Dermis blood vessel endothelial cell (primary cell): ENCODE measurements around the gene KRT74. TPM values are rescaled to one million over a fixed set of nuclear protein-coding genes. Genes with fewer than 3 reads are reported as not detected.

ENCODE experiments used
- DNase-seq: peaks from one replicate; pipeline ENCODE4 v3.0.0; 2010
- total RNA-seq: library from RNA; depleted of rRNA; stranded (reverse); fragments of >200 nt; gene quantifications from 2 replicates; pipeline ENCODE4 v1.2.3, GENCODE V29; 2014

KRT74 gene
- total RNA-seq, 1 donor from 2014 or later = not detected

DNA sequence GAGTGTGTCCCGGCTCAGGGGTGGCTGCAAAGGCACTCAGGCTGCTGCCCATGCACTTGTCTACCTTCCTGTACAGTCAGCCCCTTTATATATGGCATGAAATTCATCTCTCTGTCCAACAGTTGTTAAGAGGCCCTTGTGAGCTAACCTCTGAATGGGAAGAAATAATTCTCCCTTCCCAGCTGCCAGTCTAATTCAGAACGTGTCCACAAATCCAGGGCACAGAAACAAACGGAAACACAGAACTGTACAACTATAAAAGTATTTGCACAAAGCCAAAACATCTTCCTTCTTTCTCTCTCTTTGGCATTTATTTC, 54.3 kb downstream of the KRT74 start:
- DNase-seq = no peak

DNA sequence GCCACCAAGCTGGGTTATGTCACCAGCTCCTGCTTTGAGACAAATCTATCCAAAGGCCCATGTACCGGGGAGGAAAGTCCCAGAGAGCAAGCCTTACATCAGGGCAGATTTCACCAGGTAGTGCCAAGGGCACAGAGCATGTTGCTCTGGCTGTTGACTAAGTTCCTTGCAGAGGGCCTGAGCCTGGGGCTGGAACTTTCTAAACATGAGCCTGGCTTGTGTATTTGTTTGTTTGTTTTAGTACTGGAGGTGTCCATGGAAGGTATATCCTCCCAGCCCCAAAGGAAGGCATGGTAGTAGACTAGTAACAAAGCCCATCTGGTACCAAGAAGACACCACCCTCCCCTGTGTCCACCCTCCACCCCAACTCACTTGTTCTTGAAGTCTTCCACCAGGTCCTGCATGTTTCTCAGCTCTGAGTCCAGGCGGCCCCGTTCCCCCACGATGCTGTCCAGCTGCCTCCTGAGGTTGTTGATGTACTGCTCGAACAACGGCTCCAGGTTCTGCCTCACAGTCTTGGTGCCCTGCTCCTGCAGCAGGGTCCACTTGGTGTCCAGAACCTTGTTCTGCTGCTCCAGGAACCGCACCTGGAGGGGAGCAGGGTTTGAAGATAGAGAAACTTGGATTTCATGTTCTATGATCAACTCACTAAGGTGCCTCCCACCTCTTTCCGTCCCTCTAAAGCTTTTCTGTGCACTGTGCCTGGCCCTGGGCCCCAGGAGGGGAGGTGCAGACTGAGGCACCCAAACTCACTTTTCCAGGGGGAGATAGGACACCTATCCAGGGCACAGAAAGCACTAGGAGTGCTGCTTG, 54.9 kb downstream of the KRT74 start:
- no peak for DNase-seq

DNA sequence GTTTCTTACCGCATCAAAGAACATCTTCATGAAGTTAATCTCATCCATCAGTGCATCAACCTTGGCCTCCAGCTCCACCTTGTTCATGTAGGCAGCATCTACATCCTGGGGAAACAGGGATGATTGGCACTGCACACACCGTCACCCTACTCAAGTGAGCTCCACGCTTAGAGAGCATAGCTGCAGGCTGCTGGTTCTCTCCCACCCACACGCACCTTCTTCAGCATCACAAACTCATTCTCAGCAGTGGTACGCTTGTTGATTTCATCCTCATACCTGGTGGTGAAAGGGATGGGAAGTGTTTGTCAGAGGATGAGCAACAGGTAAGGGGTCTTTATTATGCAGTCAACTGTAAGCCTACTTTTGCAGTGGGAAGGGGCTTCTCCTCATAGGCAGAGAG, 55.8 kb downstream of the KRT74 start:
- DNase-seq = no peak

GRCh38 chr12:52517005-52517835, 56.4 kb downstream of the KRT74 start:
- DNase-seq = no peak

DNA sequence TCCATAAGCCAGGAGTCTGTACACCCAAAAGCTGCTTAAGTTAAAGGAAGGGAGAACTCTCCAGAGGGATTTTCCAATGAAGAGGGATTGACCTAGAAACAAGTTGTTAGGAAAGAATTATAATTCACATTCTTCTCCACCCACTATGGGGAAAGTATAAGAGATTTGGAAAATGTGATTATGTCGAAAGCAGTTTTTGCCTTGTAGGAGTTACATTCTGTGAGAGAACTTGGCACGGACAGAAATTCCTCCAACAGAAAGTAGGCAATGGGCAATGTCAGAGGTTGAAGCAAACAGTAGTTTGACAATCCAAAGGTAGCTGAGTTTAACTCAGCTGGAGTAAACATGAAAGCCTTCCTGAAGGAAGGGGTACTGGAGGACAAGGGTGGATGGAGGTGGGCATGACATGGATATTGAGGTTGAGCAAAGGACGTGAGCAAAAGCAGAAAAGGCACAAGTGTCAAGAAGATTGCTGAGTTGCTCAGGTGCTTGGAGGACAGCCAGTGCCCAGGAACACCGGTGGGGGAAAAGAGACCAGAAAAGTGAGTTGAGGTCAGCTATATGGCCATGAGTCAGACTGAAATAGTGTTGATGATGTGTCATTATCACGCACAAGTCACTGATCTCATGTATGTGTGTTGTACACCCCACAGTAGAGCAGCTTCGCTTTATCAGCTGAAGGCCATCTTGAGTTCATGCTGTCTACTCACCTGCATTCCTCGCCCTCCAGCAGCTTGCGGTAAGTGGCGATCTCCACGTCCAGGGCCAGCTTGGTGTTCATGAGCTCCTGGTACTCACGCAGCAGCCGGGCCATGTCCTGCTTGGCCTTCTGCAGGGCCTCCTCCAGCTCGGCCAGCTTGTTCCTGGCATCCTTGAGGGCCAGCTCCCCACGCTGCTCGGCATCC, 57.5 kb downstream of the KRT74 start:
- DNase-seq = no peak

Other genes with a start within 250 kb of the KRT74 start
- gene KRT85, start 206.4 kb downstream of the KRT74 start, total RNA-seq = not detected in 2 replicates
- gene KRT84, start 188.2 kb downstream of the KRT74 start, total RNA-seq = not detected in 2 replicates
- gene KRT82, start 167.5 kb downstream of the KRT74 start, total RNA-seq = not detected in 2 replicates
- not detected in 2 replicates for gene KRT75, start 139.5 kb downstream of the KRT74 start, total RNA-seq
- gene KRT6B, start 121.7 kb downstream of the KRT74 start, total RNA-seq = 0.05 and 0.34 TPM in 2 replicates
- gene KRT6C, start 100.0 kb downstream of the KRT74 start, total RNA-seq = not detected in 2 replicates
- gene KRT6A, start 80.6 kb downstream of the KRT74 start, total RNA-seq = 0.47 and 1.9 TPM in 2 replicates
- 0.42 and 2.7 TPM in 2 replicates for gene KRT5, start 53.4 kb downstream of the KRT74 start, total RNA-seq
- not detected in 2 replicates for gene KRT71, start 20.7 kb downstream of the KRT74 start, total RNA-seq
- gene KRT72, start 27.6 kb upstream of the KRT74 start, total RNA-seq = not detected in 2 replicates
- not detected in 2 replicates for gene KRT73, start 44.7 kb upstream of the KRT74 start, total RNA-seq
- gene KRT2, start 78.4 kb upstream of the KRT74 start, total RNA-seq = not detected in 2 replicates
- not detected in 2 replicates for gene KRT1, start 106.6 kb upstream of the KRT74 start, total RNA-seq
- gene KRT77, start 129.7 kb upstream of the KRT74 start, total RNA-seq = not detected in 2 replicates
- gene KRT76, start 203.5 kb upstream of the KRT74 start, total RNA-seq = not detected in 2 replicates
- gene KRT3, start 222.3 kb upstream of the KRT74 start, total RNA-seq = not detected in 2 replicates
- not detected in 2 replicates for gene KRT4, start 240.3 kb upstream of the KRT74 start, total RNA-seq